Chondrocyte (in vitro differentiated cells): ENCODE measurements around the gene CIC. TPM values are rescaled to one million over a fixed set of nuclear protein-coding genes. Genes with fewer than 3 reads are reported as not detected.

Experiments
- DNase-seq: peaks from one replicate; pipeline ENCODE4 v3.0.0; 2021; ENCODE audit warnings: mixed read lengths, low spot score
- H3K27ac Mint-ChIP-seq: one replicate; pipeline ENCODE4 v1.8.0; 2021; ENCODE audit warnings: mild to moderate bottlenecking, moderate library complexity, mixed read lengths; ENCODE audit not compliant: unreplicated experiment
- H3K27me3 Mint-ChIP-seq: 2 replicates; pipeline ENCODE4 v1.8.0; 2021; ENCODE audit warnings: low read depth, mixed read lengths
- H3K36me3 Mint-ChIP-seq: 2 replicates; pipeline ENCODE4 v1.8.0; 2021; ENCODE audit warnings: low read depth, mixed read lengths
- H3K4me1 Mint-ChIP-seq: 2 replicates; pipeline ENCODE4 v1.8.0; 2021; ENCODE audit warnings: low read depth, mild to moderate bottlenecking, mixed read lengths
- H3K4me3 Mint-ChIP-seq: one replicate; pipeline ENCODE4 v1.8.0; 2021; ENCODE audit warnings: mild to moderate bottlenecking, moderate library complexity, mixed read lengths; ENCODE audit not compliant: unreplicated experiment
- H3K9me3 Mint-ChIP-seq: 2 replicates; pipeline ENCODE4 v1.8.0; 2021; ENCODE audit warnings: low read depth, mixed read lengths
- CTCF ChIP-seq: fragments of 200-600 bp; sonication (generic); IDR thresholded peaks from 2 replicates; pipeline ENCODE4 v1.5.0; 2021; ENCODE audit warnings: antibody characterized with exemption, mild to moderate bottlenecking, moderate library complexity
- total RNA-seq: library from RNA; stranded (reverse); gene quantifications from 3 replicates; pipeline ENCODE4 v1.2.1, GENCODE V29; 2021

The CIC gene
- total RNA-seq, 1 donor from 2014 or later, result 83.6 TPM

GRCh38 chr19:42281146-42281826 lies 12.2 kb downstream of the CIC start:
- H3K4me1 Mint-ChIP-seq, result peaks cover 50% of the 10 kb centered on the region
- DNase-seq, result no peak
- H3K27me3 Mint-ChIP-seq, result no peaks in the 10 kb centered on the region
- peak overlapping the region; percentile 75 for H3K4me3 Mint-ChIP-seq
- no peak overlapping the region for H3K27ac Mint-ChIP-seq
- TF ChIP-seq CTCF, result peak; percentile 30
- H3K9me3 Mint-ChIP-seq, result no peaks in the 10 kb centered on the region
- peaks cover 2% of the 10 kb centered on the region for H3K36me3 Mint-ChIP-seq

GRCh38 chr19:42281827-42282762 lies 13.0 kb downstream of the CIC start:
- H3K36me3 Mint-ChIP-seq, result peaks cover 2% of the 10 kb centered on the region
- TF ChIP-seq CTCF, result no peak
- no peak for DNase-seq
- H3K4me3 Mint-ChIP-seq, result peak overlapping the region; percentile 75
- H3K27ac Mint-ChIP-seq, result no peak overlapping the region
- peaks cover 46% of the 10 kb centered on the region for H3K4me1 Mint-ChIP-seq
- H3K9me3 Mint-ChIP-seq, result no peaks in the 10 kb centered on the region
- no peaks in the 10 kb centered on the region for H3K27me3 Mint-ChIP-seq

DNA sequence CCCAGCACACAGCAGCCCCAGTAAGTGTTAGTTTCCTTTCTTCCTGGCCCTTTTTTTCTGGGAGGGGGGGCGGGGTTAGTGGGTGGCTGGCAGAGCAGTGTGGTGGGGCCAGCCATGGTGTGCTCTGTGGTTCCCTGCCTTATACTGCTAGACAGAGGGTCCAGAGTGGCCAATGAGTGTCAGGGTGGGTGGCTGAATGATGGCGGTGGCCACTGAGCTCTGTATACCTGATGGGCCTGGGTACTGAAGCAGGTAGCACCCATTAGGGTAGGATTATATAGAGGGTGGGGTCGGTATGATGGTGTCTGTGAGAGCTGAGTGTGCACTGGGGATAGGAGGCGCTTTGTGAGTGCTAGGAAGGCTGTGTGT lies 13.8 kb downstream of the CIC start:
- Mint-ChIP-seq H3K4me3 (no peak overlapping the region), H3K27ac (no peak overlapping the region), H3K9me3 (no peaks in the 10 kb centered on the region), H3K36me3 (peaks cover 4% of the 10 kb centered on the region), H3K4me1 (peaks cover 39% of the 10 kb centered on the region), H3K27me3 (no peaks in the 10 kb centered on the region)
- TF ChIP-seq CTCF, result no peak
- no peak for DNase-seq

- peaks cover 6% of the 10 kb centered on the region for H3K36me3 Mint-ChIP-seq
- H3K9me3 Mint-ChIP-seq, result no peaks in the 10 kb centered on the region
- DNase-seq, result peak; percentile 96
- no peak overlapping the region for H3K27ac Mint-ChIP-seq
- peaks cover 32% of the 10 kb centered on the region for H3K4me1 Mint-ChIP-seq
- TF ChIP-seq CTCF, result no peak
- H3K4me3 Mint-ChIP-seq, result no peak overlapping the region
- H3K27me3 Mint-ChIP-seq, result no peaks in the 10 kb centered on the region
Measured at GRCh38 chr19:42283188-42284065, 14.4 kb downstream of the CIC start.

- no peak overlapping the region for H3K4me3 Mint-ChIP-seq
- H3K9me3 Mint-ChIP-seq, result no peaks in the 10 kb centered on the region
- H3K4me1 Mint-ChIP-seq, result peaks cover 26% of the 10 kb centered on the region
- H3K27ac Mint-ChIP-seq, result no peak overlapping the region
- TF ChIP-seq CTCF, result no peak
- DNase-seq, result no peak
- no peaks in the 10 kb centered on the region for H3K27me3 Mint-ChIP-seq
- peaks cover 6% of the 10 kb centered on the region for H3K36me3 Mint-ChIP-seq
Measured at GRCh38 chr19:42284066-42284501, 15.0 kb downstream of the CIC start.
